Measurements from ENCODE around the gene ST6GALNAC5. TPM values are rescaled to one million over a fixed set of nuclear protein-coding genes. Genes with fewer than 3 reads are reported as not detected.

The ST6GALNAC5 gene
- polyA plus RNA-seq, 1 experiment, result 1.6 TPM

DNA sequence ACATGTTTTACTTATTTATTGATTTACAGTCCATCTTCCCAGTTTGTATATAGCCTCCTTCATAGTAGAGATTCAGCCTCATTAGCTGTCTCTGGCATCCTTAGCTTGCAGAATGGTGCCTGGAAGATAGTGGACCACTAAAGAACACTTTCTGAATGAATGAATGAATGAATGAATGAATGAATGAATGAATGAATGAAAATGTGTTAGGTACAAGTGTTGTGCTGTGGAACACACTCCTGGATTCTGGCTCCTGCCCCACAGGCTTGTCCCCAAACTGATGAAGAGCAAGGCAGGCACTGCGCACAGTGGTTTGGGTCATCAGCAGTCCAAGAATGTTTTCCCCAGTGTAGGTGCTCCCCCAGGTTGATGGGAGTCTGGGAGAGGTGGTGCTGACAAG lies 159.4 kb downstream of the ST6GALNAC5 start:
- Histone ChIP-seq H3K4me3 (ENCODE audit: low read depth, low read length) (no peak overlapping the region), H3K9me3 (ENCODE audit: control insufficient read depth, insufficient read depth, low read length) (no peaks in the 10 kb centered on the region), H3K27ac (ENCODE audit: low read depth, low read length) (no peak overlapping the region), H3K27me3 (ENCODE audit: control insufficient read depth, insufficient read depth, low read length) (peaks cover 16% of the 10 kb centered on the region)
- no peak for TF ChIP-seq CTCF (IDR thresholded peaks at IDR 0.05; ENCODE audit: low read depth, low read length)
- no peak for DNase-seq (ENCODE audit: low read depth, low spot score)
- ChIA-PET CTCF (no interaction called here), POLR2A (no interaction called here)

- no peaks in the 10 kb centered on the region for H3K9me3 ChIP-seq (ENCODE audit: control insufficient read depth, insufficient read depth, low read length)
- no peak for DNase-seq (ENCODE audit: low read depth, low spot score)
- TF ChIP-seq CTCF (IDR thresholded peaks at IDR 0.05; ENCODE audit: low read depth, low read length), result no peak
- H3K27ac ChIP-seq (ENCODE audit: low read depth, low read length), result no peak overlapping the region
- peaks cover 16% of the 10 kb centered on the region for H3K27me3 ChIP-seq (ENCODE audit: control insufficient read depth, insufficient read depth, low read length)
- CTCF ChIA-PET, result no interaction called here
- POLR2A ChIA-PET, result no interaction called here
- H3K4me3 ChIP-seq (ENCODE audit: low read depth, low read length), result no peak overlapping the region
Observed at GRCh38 chr1:77027847-77028246, 160.6 kb downstream of the ST6GALNAC5 start.

GRCh38 chr1:77030401-77031105 lies 163.3 kb downstream of the ST6GALNAC5 start:
- no peak for TF ChIP-seq CTCF (IDR thresholded peaks at IDR 0.05; ENCODE audit: low read depth, low read length)
- Histone ChIP-seq H3K4me3 (ENCODE audit: low read depth, low read length) (no peak overlapping the region), H3K27me3 (ENCODE audit: control insufficient read depth, insufficient read depth, low read length) (peaks cover 22% of the 10 kb centered on the region), H3K9me3 (ENCODE audit: control insufficient read depth, insufficient read depth, low read length) (no peaks in the 10 kb centered on the region), H3K27ac (ENCODE audit: low read depth, low read length) (no peak overlapping the region)
- POLR2A ChIA-PET, result no interaction called here
- CTCF ChIA-PET, result no interaction called here
- peak; percentile 7 for DNase-seq (ENCODE audit: low read depth, low spot score)

DNA sequence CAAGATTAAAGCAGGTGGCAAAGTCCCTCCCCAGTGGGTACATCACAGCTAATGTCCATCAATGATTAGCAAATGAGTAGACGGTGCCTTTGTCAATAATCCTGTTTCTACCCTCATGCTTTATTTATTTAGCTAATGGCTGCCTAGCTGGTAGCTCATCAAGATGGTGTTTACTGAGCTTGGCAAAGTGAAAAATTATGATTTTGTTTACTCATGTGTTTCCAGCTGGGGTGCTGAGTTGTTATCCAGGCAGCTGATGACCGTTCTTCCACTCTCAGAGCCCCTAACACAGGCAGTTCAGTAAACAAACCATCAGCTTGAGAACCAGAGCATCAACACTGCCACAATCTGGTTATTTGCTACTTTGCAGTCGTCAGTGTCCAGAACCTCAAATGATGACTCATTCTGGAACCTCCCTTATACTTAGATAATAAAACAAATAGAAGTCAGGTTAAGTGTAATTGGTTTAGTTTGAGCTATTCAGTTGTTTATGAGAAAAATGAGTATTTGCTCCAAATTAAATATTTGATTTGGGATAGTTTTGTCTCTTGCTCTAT lies 163.9 kb downstream of the ST6GALNAC5 start:
- ChIA-PET POLR2A (no interaction called here), CTCF (no interaction called here)
- no peak overlapping the region for H3K4me3 ChIP-seq (ENCODE audit: low read depth, low read length)
- peak; percentile 24 for DNase-seq (ENCODE audit: low read depth, low spot score)
- H3K9me3 ChIP-seq (ENCODE audit: control insufficient read depth, insufficient read depth, low read length), result no peaks in the 10 kb centered on the region
- peaks cover 22% of the 10 kb centered on the region for H3K27me3 ChIP-seq (ENCODE audit: control insufficient read depth, insufficient read depth, low read length)
- 0 out of 2 replicates have a peak, but pooled peaks have one; percentile 5 for TF ChIP-seq CTCF (IDR thresholded peaks at IDR 0.05; ENCODE audit: low read depth, low read length)
- H3K27ac ChIP-seq (ENCODE audit: low read depth, low read length), result no peak overlapping the region

DNA sequence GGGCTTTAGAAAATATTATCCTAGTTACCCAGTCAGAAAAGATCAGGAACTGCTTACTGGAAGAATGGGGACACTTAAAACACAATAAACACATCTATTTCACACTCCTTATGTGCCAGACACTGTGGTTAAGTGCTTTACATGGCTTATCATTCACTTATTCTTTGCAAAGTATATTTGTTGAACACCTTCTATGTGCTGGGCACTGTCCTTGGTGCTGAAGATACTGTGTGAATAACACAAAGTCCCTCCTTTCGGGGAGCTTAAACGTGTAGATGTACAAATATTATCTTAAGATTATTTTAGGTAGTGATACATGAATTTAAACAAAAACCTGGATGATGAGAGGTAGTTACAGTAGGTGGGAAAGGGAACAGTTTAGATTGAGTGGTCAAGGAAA lies 169.3 kb downstream of the ST6GALNAC5 start:
- Histone ChIP-seq H3K27me3 (ENCODE audit: control insufficient read depth, insufficient read depth, low read length) (peaks cover 10% of the 10 kb centered on the region), H3K27ac (ENCODE audit: low read depth, low read length) (no peak overlapping the region), H3K4me3 (ENCODE audit: low read depth, low read length) (no peak overlapping the region), H3K9me3 (ENCODE audit: control insufficient read depth, insufficient read depth, low read length) (no peaks in the 10 kb centered on the region)
- TF ChIP-seq CTCF (IDR thresholded peaks at IDR 0.05; ENCODE audit: low read depth, low read length), result no peak
- POLR2A ChIA-PET, result no interaction called here
- DNase-seq (ENCODE audit: low read depth, low spot score), result peak; percentile 10
- CTCF ChIA-PET, result no interaction called here

All from AG04450 (cell line).